GM21717 (cell line): Measurements from ENCODE around the gene SPARC.
A peak's percentile ranks its signal among the peaks of the same experiment; 100 is the strongest.

Experiments
- ATAC-seq: cut with Tn5 transposase; IDR thresholded peaks from one replicate; pipeline ENCODE4 v1.9.1; 2021; ENCODE audit warnings: mild to moderate bottlenecking, moderate library complexity; ENCODE audit not compliant: unreplicated experiment

The SPARC gene

GRCh38 chr5:151661968-151662732, 24.6 kb downstream of the SPARC start:
- peak; percentile 82 for ATAC-seq

GRCh38 chr5:151660616-151661495, 25.9 kb downstream of the SPARC start:
- ATAC-seq = no peak

- peak; percentile 51 for ATAC-seq
Measured at GRCh38 chr5:151659001-151659754, 27.5 kb downstream of the SPARC start.

GRCh38 chr5:151657114-151657513, 29.6 kb downstream of the SPARC start:
- ATAC-seq = no peak

- ATAC-seq = no peak
Measured at GRCh38 chr5:151656311-151656710, 30.4 kb downstream of the SPARC start.

GRCh38 chr5:151651997-151652645, 34.6 kb downstream of the SPARC start:
- ATAC-seq = peak; percentile 95

GRCh38 chr5:151648988-151649387, 37.7 kb downstream of the SPARC start:
- no peak for ATAC-seq

GRCh38 chr5:151648089-151648488, 38.6 kb downstream of the SPARC start:
- no peak for ATAC-seq

GRCh38 chr5:151647320-151647861, 39.3 kb downstream of the SPARC start:
- no peak for ATAC-seq

GRCh38 chr5:151646334-151646733, 40.4 kb downstream of the SPARC start:
- no peak for ATAC-seq

GRCh38 chr5:151643388-151643787, 43.3 kb downstream of the SPARC start:
- ATAC-seq = no peak

GRCh38 chr5:151642472-151643140, 44.1 kb downstream of the SPARC start:
- no peak for ATAC-seq

GRCh38 chr5:151638619-151639018, 48.1 kb downstream of the SPARC start:
- no peak for ATAC-seq

GRCh38 chr5:151637676-151638075, 49.0 kb downstream of the SPARC start:
- ATAC-seq = no peak

GRCh38 chr5:151633892-151634291, 52.8 kb downstream of the SPARC start:
- ATAC-seq = no peak

- ATAC-seq = no peak
Measured at GRCh38 chr5:151632941-151633340, 53.8 kb downstream of the SPARC start.

GRCh38 chr5:151632524-151632923, 54.2 kb downstream of the SPARC start:
- no peak for ATAC-seq

GRCh38 chr5:151631941-151632340, 54.8 kb downstream of the SPARC start:
- ATAC-seq = no peak

GRCh38 chr5:151630088-151630487, 56.6 kb downstream of the SPARC start:
- ATAC-seq = no peak
